HG02970 (cell line): ENCODE results near the gene INVS.
"Not testable (repeated sequence)": the region's sequence is repeated elsewhere in the genome, so short reads cannot be mapped to it uniquely, and the experiment has no call there.

ENCODE experiments used
- ATAC-seq: cut with Tn5 transposase; IDR thresholded peaks from one replicate; pipeline ENCODE4 v1.9.1; 2021; ENCODE audit warnings: mild to moderate bottlenecking, moderate library complexity, moderate number of reproducible peaks; ENCODE audit not compliant: unreplicated experiment, low FRiP score

The INVS gene

GRCh38 chr9:100229561-100229960 lies 130.5 kb downstream of the INVS start:
- ATAC-seq: no peak

- not testable (repeated sequence) for ATAC-seq
Measured at GRCh38 chr9:100236986-100237385, 137.9 kb downstream of the INVS start.

GRCh38 chr9:100240512-100240911 lies 141.5 kb downstream of the INVS start:
- no peak for ATAC-seq

- ATAC-seq: no peak
Measured at GRCh38 chr9:100267211-100267610, 168.2 kb downstream of the INVS start.

- no peak for ATAC-seq
Measured at GRCh38 chr9:100268271-100268670, 169.2 kb downstream of the INVS start.

GRCh38 chr9:100269656-100270055 lies 170.6 kb downstream of the INVS start:
- ATAC-seq: no peak

GRCh38 chr9:100277166-100277979 lies 178.3 kb downstream of the INVS start:
- no peak for ATAC-seq

GRCh38 chr9:100281066-100281465 lies 182.0 kb downstream of the INVS start:
- ATAC-seq: no peak

GRCh38 chr9:100281676-100282387 lies 182.8 kb downstream of the INVS start:
- no peak for ATAC-seq

- ATAC-seq: no peak
Measured at GRCh38 chr9:100282388-100282719, 183.3 kb downstream of the INVS start.

- no peak for ATAC-seq
Measured at GRCh38 chr9:100284247-100284646, 185.2 kb downstream of the INVS start.

GRCh38 chr9:100285080-100285479 lies 186.0 kb downstream of the INVS start:
- no peak for ATAC-seq

GRCh38 chr9:100285601-100286000 lies 186.6 kb downstream of the INVS start:
- no peak for ATAC-seq

- no peak for ATAC-seq
Measured at GRCh38 chr9:100286257-100286656, 187.2 kb downstream of the INVS start.

- no peak for ATAC-seq
Measured at GRCh38 chr9:100287186-100287585, 188.1 kb downstream of the INVS start.

- ATAC-seq: no peak
Measured at GRCh38 chr9:100290714-100291113, 191.7 kb downstream of the INVS start.

GRCh38 chr9:100292414-100292813 lies 193.4 kb downstream of the INVS start:
- no peak for ATAC-seq

GRCh38 chr9:100294341-100294740 lies 195.3 kb downstream of the INVS start:
- no peak for ATAC-seq

- ATAC-seq: no peak
Measured at GRCh38 chr9:100294806-100295205, 195.8 kb downstream of the INVS start.

GRCh38 chr9:100295240-100295639 lies 196.2 kb downstream of the INVS start:
- no peak for ATAC-seq

- no peak for ATAC-seq
Measured at GRCh38 chr9:100296407-100296806, 197.4 kb downstream of the INVS start.

GRCh38 chr9:100298378-100298777 lies 199.3 kb downstream of the INVS start:
- ATAC-seq: no peak
